Mammary epithelial cell (primary cell): ENCODE data around the gene HPDL.

Source experiments
- CTCF ChIP-seq, 2 donors: IDR thresholded peaks in 1 of 2; conservative IDR thresholded peaks in 1 of 2; 2 replicates each; pipeline ENCODE4 v1.5.1; 2011 to 2012; ENCODE audit warnings: inconsistent platforms in 2 of 2, low read length in 2 of 2, mild to moderate bottlenecking in 2 of 2, control low read depth in 1 of 2, low read depth in 1 of 2; ENCODE audit not compliant: insufficient read depth in 1 of 2; ENCODE audit errors: extremely low read depth in 1 of 2
- EZH2 ChIP-seq: IDR thresholded peaks from 2 replicates; pipeline ENCODE4 v1.6.1; 2012; ENCODE audit warnings: low read length, inconsistent platforms, borderline replicate concordance

DNA sequence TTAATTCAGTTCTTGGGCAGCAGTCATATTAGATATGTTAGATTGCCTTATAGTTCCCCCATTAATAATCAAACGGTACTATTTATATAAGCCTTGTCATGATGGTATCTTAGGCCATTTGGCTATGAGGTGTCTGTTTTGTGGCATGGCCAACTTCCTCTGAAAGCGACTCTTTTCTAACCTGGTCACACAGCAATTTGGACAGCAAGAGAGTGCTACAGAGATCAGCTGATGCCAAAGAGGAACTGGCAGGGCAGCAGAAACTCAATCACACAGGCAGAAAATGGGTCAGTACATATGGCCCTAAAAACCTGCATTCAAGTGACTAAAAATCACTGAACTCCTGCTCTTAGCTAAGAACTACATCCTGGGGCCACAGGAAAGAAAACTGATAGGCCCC is 27.0 kb downstream of the HPDL start:
- TF ChIP-seq CTCF (conservative IDR thresholded peaks at IDR 0.05 in 1 of 2, IDR thresholded peaks at IDR 0.05 in 1 of 2; ENCODE audit: extremely low read depth in 1 of 2, insufficient read depth in 1 of 2, low read depth in 1 of 2, low read length in 2 of 2) (no peak), EZH2 (no peak)
